Suprapubic skin (tissue), 4 donors: ENCODE results near the gene RNF5.

Experiments used
- POLR2A ChIP-seq, 2 donors: fragments of 450-650 bp; IDR thresholded peaks; one replicate each; pipeline ENCODE4 v1.6.1; 2017; ENCODE audit warnings: antibody characterized with exemption in 2 of 2, mild to moderate bottlenecking in 2 of 2, moderate library complexity in 2 of 2
- POLR2AphosphoS5 ChIP-seq, 3 donors: sonication (generic); formaldehyde crosslinking; IDR thresholded peaks; one replicate each; pipeline ENCODE4 v1.6.1; 2017; ENCODE audit warnings: antibody characterized with exemption in 3 of 3
- TF ChIP-seq, protein P1 (sequence below), 2 donors: fragments of 200-600 bp in 1 of 2; fragments of 450-650 bp in 1 of 2; sonication (generic) in 1 of 2; IDR thresholded peaks; one replicate each; pipeline ENCODE4 v1.5.1; 2016 to 2019; ENCODE audit warnings: antibody characterized with exemption in 2 of 2, mild to moderate bottlenecking in 1 of 2, moderate library complexity in 1 of 2

DNA sequence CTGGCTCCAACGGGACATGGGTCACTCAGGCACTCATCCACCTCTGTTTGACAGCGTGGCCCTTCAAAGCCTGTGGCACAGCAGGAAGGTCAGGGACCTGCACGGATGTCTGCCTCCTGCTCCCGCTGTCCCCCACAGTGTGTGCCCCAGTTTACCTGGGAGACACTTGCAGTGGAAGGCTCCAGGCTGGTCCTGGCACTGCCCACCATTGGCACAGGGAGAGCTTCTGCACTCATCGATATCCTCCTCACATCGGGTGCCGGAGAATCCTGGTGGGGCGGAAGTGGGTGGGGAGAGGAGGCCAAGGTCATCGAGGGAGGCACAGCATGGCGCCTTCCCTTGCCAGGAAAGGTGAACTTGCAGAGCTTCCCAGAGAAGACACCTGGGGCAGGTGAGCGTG is 38.8 kb downstream of the RNF5 start:
- TF ChIP-seq, protein P1, sequence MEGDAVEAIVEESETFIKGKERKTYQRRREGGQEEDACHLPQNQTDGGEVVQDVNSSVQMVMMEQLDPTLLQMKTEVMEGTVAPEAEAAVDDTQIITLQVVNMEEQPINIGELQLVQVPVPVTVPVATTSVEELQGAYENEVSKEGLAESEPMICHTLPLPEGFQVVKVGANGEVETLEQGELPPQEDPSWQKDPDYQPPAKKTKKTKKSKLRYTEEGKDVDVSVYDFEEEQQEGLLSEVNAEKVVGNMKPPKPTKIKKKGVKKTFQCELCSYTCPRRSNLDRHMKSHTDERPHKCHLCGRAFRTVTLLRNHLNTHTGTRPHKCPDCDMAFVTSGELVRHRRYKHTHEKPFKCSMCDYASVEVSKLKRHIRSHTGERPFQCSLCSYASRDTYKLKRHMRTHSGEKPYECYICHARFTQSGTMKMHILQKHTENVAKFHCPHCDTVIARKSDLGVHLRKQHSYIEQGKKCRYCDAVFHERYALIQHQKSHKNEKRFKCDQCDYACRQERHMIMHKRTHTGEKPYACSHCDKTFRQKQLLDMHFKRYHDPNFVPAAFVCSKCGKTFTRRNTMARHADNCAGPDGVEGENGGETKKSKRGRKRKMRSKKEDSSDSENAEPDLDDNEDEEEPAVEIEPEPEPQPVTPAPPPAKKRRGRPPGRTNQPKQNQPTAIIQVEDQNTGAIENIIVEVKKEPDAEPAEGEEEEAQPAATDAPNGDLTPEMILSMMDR (IDR thresholded peaks at IDR 0.05) = no peak
- TF ChIP-seq POLR2A (IDR thresholded peaks at IDR 0.05) (no peak), POLR2AphosphoS5 (IDR thresholded peaks at IDR 0.05) (no peak)
